GM18499 (cell line): ENCODE data around the gene GNA15.
"Not testable (repeated sequence)": the region's sequence is repeated elsewhere in the genome, so short reads cannot be mapped to it uniquely, and the experiment has no call there.

Experiments used
- ATAC-seq: cut with Tn5 transposase; IDR thresholded peaks from one replicate; pipeline ENCODE4 v1.9.1; 2021; ENCODE audit warnings: moderate number of reproducible peaks; ENCODE audit not compliant: insufficient read depth, unreplicated experiment

GNA15 gene, protein sequence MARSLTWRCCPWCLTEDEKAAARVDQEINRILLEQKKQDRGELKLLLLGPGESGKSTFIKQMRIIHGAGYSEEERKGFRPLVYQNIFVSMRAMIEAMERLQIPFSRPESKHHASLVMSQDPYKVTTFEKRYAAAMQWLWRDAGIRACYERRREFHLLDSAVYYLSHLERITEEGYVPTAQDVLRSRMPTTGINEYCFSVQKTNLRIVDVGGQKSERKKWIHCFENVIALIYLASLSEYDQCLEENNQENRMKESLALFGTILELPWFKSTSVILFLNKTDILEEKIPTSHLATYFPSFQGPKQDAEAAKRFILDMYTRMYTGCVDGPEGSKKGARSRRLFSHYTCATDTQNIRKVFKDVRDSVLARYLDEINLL

DNA sequence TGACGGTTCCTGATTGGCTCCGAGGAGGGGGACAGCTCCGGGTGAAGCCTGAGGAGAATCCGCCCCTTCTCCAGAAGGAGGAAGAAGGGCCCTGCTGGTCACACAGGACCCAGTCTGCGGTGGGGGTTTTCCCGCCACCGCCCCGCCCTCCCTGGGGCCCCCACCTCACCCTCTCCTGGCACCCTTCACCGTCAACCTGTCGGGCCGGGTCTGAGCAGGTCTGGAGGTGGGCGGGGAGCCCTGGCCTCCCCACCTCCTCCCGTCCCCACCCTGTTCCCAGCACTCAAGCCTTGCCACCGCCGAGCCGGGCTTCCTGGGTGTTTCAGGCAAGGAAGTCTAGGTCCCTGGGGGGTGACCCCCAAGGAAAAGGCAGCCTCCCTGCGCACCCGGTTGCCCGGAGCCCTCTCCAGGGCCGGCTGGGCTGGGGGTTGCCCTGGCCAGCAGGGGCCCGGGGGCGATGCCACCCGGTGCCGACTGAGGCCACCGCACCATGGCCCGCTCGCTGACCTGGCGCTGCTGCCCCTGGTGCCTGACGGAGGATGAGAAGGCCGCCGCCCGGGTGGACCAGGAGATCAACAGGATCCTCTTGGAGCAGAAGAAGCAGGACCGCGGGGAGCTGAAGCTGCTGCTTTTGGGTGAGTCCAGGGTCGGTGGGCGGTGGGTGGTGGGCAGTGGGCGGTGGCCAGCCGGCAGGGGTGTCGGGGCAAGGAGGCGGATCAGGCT, at the start of gene GNA15:
Gene GNA15, plus strand, starts transcription at position 73 of the 723 bp plus-strand sequence. Its CDS starts 418 bp downstream, at position 491.
- ATAC-seq, result no peak

DNA sequence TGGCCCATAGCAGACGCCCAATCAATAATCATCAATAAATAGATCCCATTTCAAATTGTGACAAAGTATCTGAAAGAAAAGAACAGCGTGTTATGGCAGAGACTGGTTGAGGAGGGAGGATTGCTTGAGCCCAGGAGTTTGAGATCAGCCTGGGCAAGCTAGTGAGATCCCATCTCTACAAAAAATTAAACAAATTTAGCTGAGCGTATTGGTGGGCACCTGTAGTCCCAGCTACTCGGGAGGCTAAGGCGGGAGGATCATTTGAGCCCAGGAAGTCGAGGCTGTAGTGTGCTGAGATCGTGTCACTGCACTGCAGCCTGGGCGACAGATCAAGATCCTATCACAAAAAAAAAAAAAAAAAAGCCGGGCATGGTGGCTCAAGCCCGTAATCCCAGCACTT, 48.1 kb upstream of the GNA15 start:
- no peak for ATAC-seq

DNA sequence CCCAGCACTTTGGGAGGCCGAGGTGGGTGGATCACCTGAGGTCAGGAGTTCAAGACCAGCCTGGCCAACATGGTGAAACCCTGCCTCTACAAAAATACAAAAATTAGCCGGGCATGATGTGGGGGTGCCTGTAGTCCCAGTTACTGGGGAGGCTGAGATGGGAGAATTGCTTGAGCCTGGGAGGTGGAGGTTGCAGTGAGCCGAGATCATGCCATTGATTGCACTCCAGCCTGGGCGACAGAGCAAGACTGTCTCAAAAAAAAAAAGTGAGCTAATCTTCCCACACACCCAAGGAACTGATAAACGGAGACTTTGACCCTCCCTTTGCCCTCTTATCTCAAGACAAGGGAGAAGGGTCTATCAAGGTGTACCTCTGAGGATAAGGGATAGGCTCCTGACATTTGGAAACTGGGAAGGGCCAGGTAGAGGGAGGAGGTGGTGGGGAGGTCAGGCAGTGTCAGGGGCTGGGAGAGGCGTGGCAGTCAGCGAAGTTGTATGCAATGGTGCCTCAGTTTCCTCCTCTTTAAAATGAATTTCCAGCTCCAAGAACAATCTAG, 46.5 kb upstream of the GNA15 start:
- not testable (repeated sequence) for ATAC-seq

DNA sequence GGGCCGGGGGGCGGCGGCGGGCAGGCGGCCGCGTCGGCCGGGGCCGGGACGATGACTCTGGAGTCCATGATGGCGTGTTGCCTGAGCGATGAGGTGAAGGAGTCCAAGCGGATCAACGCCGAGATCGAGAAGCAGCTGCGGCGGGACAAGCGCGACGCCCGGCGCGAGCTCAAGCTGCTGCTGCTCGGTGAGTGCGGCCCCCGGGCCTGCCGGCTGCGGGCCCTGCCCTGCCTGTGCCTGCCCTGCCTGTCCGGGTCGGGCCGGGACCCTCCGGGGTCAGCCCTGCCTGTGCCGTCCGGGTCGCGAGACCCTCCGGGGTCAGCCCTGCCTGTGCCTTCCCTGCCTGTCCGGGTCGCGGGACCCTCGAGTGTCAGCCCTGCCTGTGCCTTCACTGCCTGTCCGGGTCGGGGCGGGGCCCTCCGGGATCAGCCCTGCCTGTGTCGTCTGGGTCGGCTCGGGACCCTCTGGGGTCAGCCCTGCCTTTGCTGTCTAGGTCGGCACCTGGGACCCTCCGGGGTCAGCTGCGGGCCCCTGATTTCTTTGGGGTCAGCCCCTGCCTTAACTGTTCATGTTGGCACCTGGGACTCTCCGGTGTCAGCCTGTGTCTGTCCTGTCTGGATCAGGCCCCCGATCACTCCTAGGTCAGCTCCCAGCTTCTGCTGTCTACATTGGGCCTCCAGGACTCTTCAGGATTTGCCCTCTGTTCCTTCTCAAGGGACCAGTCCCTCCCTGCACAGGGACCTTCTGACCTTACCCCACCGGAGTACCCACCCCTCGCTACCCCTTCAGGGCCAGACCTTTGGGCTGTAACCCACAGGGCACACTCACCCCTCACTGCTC, 41.0 kb upstream of the GNA15 start:
- no peak for ATAC-seq

DNA sequence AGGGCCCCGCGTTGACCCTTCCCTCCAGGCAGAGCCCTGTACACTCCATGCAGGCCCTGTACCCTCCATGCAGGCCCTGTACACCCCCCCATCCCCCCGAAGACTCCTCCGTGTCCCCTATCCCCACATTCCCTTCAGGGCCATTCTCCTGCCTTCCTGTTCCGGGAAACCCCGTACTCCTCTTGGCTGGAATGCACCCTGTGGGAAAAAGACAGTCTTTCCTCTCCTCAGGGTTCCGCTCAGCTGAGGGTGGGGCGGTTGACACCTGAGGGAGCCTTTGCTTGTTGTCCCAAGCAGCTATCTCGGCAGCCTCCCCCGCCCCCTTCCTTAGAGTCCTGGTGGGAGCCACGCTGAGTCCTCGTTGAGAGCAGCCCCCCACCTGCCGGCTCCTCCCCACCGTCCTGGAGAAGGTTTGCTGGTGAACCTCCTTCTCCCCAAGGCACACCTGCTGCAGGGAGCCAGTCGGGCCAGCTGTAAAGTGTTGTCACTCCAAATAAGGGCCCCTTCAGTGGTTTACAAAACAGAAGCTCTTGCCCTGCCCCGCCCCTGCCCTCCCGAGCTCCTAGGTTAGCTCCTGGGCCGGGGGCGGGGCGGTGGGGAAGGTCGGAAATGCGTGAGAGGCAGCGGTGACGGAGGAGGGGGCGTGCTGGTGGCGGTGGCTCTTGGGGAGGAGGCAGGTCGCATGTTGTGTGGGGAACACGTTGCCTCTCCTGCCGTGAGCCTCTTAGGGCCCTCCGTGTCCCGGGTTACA, 40.2 kb upstream of the GNA15 start:
- no peak for ATAC-seq

DNA sequence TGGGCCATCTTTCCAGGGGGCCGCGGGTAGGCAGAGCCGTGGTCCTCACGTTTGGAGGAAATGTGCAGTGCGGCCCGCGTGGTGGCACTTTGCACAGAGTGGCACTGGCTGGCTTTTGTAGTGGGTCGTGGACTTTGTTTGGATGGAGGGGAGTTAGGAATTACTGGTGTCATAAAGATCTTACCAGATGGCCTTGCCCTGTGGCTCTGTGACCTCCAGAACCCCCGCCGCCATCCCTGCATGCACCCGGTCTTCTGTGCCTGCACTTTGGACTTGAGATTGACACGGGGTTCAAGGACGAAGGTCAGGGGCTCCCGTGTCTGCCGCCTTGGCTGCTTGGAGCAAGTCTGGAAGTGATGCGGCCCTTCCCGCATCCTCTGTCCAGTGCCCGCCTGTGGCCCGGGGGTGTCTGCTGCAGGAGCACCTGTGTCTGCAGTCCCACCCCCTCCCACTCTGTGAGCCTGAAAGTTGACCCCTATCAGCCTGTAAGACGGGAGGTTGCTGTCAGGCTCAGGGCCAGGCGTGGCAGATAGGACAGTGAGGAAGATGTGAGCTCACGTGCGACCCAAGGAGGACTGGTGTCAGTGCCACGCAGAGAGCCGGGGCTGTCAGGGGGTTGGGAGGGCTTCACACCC, 39.4 kb upstream of the GNA15 start:
- no peak for ATAC-seq

DNA sequence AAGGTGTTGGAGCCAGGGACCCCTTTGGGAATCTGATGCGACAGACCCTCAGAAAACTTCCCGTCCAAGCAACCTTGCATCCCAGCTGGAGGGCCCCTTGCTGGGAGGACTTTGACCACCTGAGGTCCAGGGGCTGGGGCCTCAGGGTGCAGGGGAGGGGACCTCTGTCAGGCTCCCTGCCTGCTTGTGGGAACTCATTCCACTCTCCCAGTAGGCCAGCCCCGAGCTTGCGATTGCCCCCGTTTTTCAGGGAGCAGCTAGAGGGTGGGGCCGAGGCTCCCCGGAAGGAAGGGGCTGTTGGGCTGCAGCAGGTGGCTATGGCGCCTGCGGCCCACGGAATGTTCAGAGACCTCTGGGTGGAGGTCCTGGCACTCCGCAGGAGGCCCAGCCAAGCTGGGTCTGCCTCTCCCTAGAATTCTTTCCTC, 38.9 kb upstream of the GNA15 start:
- ATAC-seq, result no peak

DNA sequence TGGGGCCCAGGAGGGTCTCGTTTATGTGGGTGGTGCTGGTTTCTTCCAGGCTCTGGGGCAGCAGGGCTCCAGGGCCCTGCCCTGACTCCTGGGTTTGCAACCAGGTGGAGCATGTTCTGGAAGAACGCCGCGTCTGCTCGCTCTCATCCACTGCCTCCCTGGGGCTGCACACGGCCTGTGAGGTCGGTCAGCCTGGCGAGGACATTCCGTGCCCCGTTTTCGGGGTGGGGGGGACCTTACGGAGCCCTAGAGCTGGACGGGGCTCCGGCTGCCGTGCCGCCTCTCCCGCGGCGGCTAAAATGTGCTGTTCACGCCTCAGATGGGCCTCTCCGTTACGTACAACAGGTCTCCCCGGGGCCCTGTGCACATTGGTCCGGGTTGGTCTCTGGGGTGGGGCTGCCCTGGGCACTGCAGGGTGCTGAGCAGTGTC, 38.4 kb upstream of the GNA15 start:
- ATAC-seq, result no peak

DNA sequence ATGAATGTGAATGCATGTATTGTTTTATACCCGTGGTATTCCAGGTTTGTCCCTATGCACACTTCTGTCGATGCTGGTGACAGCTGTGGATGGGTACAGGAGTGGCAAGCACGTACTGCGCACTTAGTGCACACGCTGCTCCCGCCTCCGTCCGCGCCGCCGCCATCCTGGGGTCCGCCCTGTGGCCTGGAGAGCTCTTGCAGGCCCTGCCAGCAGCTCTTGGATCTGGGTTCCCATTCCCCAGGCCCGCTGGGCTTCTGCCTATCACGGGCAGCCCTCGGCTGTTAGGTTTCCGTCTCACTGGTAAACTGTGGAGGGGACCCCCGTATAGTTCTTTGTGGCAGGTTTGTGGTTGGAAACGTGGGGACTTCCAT, 37.7 kb upstream of the GNA15 start:
- no peak for ATAC-seq

DNA sequence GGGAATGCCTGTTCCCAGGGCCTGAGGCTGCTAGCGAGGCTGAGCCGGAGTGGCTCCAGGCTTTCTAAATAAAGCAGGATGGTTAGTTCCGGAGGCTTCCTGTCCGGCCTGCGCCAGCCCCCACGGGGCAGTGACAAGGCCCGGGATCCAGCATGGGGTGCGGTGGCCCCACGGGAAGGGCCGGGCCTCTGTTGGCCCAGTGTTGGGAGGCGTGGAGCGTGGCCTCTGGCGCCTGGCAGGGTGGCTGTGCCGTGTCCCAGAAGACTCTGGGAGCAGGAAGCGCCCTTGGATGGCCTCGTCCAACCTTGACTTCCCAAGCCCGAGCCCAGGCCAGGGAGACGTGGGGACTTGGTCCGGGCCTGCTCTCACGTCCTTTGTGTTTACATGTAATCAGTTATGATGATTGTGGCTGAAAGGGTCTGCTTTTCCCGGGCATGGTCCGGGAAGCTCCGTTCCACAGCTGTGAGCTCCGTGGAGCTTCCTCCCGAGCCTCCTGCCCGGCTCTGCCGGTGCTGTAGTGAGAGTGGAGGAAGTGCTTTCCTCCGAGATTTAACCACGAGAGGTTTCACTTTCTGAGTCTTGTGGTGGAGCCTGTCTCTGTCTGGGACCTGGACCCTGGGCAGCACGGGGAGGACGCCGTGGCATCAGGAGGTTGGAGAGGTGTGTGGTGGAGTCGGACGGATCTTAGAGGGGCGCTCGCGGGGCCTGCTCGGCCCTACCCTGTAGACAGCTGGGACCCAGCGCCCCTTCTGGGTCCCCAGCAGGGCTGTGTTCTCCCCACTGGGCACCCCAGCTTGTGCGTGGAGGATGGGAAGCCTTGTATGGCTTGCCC, 37.1 kb upstream of the GNA15 start:
- no peak for ATAC-seq

DNA sequence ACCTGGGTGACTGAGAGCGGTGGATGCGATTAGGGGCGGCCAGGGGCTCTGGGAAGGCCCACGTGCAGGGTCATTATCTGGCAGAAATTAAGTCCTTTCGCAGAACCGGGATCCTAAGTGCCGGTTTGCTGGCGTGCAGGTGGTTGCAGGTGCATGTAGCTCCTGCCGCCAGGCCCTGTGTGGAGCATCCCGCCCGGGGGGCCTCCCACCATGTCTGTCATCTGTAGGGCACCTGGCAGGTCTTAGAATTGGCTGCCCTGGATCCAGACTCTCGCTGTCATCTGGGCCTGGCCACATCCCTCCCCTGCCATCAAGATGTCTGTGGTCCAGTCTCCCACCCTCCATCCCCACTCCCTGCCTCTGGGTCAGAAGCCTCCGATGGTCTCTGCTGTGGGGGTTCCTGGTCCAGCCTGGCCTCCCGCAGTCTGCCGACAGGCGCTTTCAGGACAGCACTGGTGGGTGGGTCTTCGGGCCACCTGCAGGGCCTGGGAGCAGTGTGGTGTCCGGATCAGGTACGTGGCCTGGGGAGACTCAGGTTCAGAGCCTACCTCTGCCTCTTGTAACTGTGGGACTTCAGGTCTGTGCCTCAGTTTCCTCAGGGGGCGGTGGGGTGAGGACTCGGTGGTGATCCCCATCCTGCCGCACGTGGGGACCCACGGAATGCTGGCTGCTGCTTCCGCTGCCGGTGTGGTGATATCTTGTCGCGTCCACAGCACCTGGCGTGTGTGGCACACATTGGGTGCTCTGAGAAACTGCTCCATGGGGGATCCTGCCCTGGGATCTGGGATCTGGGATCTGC, 36.3 kb upstream of the GNA15 start:
- no peak for ATAC-seq

DNA sequence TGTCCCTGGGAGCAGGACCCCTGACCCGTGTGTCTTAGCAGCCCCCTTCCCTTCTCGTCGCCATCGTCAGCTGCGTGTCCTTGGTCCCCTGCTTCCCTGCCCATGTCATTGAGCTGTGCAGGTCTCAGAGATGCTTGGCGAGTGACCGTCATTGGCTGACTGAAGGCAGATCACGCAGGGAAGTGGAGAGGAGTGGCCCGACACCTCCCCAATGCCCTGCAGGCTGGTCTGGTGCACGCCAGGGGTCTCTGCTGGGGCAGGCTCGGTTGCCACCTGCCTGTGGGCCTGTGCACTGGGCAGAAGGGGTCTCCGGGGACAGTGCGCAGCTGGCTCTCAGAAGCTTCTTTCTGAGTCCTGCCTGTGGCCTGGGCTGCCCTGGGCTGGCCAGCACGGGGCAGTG, 35.5 kb upstream of the GNA15 start:
- ATAC-seq, result no peak

DNA sequence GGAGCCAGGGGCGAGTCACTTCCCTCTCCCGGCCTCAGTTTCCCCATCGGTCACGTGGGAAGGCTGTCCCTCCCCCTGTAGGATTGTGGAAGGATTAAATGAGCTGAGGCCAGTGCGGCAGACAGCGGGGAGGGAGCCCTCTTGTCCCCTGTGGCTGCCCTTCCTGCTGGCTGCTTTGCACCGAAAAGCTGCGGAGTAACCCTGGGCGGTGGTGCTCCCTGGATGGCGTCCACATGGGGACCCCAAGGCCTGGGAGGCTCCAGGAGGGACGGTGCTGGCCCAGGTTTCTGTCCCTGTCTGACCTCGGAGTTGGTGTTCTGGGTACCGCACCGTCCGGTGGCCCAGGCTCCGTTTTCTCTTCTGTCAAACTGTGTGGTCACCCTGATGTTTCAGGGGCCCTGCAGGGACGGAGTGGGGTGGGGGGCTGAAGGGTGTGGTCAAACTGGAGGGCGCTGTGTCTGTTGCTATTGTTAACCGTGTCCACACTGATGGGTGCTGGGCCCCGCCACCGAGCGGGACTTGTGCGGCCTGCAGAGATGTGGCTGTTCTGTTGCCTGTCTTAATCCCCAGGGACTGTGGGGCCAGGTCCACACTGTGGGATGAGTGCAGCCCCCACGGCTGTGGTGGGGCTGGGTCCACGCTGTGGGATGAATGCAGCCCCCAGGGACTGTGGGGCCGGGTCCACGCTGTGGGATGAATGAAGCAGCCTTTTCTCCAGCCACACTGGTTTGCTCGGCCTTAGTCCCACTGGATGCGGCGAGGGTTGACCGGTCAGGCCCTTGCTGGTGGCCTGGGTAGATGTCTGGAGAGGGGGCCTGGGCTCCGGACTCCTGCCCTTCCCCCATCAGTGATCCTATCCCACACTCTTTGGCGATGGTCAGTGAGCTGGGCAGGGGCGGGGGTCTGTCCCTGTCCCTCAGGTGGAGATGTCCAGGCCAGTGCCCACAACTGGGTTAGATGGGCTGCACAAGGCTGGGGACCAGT, 34.8 kb upstream of the GNA15 start:
- no peak for ATAC-seq

DNA sequence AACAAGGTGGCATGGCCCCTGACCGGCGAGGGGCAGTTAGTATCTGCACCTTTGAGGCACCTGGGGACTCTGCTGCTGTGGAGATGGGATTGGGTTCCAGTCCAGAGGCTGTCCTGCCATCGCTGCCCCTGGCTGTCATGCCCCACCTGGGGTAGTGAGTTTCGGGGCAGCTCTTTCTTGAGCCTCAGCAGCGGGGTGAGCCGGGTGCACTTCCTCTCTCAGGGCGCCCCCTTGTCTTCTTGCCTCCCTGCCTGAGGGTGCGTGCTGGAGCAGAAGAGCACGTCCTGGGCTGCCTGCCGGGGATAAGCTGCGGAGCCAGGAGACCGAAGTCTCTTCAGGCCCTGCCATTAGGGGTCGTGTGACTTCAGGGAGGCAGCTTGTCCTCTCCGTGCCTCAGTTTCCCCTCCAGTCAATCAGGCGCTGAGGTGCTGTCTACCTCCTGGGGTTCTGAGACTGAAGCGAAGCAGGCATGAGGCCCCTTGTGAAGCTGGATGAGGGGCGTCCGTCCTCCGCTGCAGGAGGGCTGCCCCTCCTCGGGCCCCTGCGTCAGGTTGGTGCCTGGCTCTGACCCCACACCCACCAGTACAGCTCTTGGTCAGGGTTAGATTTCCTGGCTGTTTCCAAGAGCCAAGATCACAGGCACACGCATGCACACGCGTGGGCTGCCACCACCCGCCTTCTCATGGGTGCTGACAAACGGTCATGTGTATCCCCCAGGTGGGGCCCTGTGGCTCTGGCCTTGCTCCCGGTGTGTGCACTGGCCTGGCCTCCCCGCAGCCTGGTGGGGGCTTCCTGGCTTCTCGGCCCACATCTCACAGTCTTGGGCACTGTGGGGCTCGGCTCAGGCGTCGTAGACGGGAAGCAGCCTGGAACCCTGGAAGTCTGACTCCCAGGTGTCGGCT, 33.3 kb upstream of the GNA15 start:
- no peak for ATAC-seq

DNA sequence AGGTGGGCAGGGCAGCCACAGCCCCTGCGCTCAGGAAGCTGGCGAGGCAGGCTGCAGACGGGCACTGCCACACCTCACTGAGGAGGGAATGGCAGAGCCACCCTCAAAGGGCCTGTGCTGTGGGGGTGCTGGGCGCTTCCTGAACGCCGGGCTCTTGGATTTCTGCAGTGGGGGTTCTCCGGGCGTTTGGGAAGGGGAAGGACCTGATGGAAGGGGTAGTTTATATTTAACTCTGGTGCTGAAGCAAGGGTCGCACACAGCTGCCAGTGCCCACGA, 31.2 kb upstream of the GNA15 start:
- ATAC-seq, result no peak
